ENCODE results near the gene MYL6. TPM values are rescaled to one million over a fixed set of nuclear protein-coding genes. Genes with fewer than 3 reads are reported as not detected.

MYL6 gene
- total and polyA plus RNA-seq, 2 donors (not counting 3 experiments of a cell fraction or from before 2014, with no cell fraction given): 2,543 to 8,470 TPM

GRCh38 chr12:56178347-56178746 is 20.2 kb downstream of the MYL6 start:
- H3K4me3 ChIP-seq (replicated peaks in 1 of 3; ENCODE audit: insufficient read depth in 1 of 3, low read depth in 1 of 3, low read length in 3 of 3): no peak overlapping the region
- H3K36me3 ChIP-seq (ENCODE audit: control insufficient read depth in 2 of 2, extremely low read depth in 1 of 2, insufficient read depth in 2 of 2, low read length in 2 of 2): peaks cover 29 to 49% of the 10 kb centered on the region in 2 experiments
- intact Hi-C loops (cut with micrococcal nuclease) (no loop called here), dilution Hi-C loops (cut with MboI; ENCODE audit: extremely low pct_ligation_motif_present, low sequenced_read_pairs) (no loop called here)
- no peak overlapping the region for H3K9ac ChIP-seq (replicated peaks; ENCODE audit: extremely low read depth, insufficient read depth, low read length)
- TF ChIP-seq, protein P1, sequence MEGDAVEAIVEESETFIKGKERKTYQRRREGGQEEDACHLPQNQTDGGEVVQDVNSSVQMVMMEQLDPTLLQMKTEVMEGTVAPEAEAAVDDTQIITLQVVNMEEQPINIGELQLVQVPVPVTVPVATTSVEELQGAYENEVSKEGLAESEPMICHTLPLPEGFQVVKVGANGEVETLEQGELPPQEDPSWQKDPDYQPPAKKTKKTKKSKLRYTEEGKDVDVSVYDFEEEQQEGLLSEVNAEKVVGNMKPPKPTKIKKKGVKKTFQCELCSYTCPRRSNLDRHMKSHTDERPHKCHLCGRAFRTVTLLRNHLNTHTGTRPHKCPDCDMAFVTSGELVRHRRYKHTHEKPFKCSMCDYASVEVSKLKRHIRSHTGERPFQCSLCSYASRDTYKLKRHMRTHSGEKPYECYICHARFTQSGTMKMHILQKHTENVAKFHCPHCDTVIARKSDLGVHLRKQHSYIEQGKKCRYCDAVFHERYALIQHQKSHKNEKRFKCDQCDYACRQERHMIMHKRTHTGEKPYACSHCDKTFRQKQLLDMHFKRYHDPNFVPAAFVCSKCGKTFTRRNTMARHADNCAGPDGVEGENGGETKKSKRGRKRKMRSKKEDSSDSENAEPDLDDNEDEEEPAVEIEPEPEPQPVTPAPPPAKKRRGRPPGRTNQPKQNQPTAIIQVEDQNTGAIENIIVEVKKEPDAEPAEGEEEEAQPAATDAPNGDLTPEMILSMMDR (IDR thresholded peaks at IDR 0.05; ENCODE audit: extremely low read depth in 1 of 2, insufficient read depth in 1 of 2, low read depth in 1 of 2, low read length in 2 of 2): no peak
- TF ChIP-seq GATA2 (IDR thresholded peaks at IDR 0.05; ENCODE audit: insufficient read depth, insufficient read length, low read depth, low read length) (no peak), POLR2A (IDR thresholded peaks at IDR 0.05; ENCODE audit: low read depth, low read length) (no peak), POLR2AphosphoS5 (IDR thresholded peaks at IDR 0.05; ENCODE audit: insufficient read depth, low read depth, low read length) (no peak), MYC (IDR thresholded peaks at IDR 0.05; ENCODE audit: low read depth, low read length) (no peak), FOS (IDR thresholded peaks at IDR 0.05; ENCODE audit: borderline replicate concordance, insufficient read depth, low read length) (no peak), EZH2 (IDR thresholded peaks at IDR 0.05; ENCODE audit: borderline replicate concordance, low read depth, low read length, severe bottlenecking) (no peak), JUN (IDR thresholded peaks at IDR 0.05; ENCODE audit: borderline replicate concordance, insufficient read depth, insufficient read length, low read depth) (no peak)
- DNase-seq (ENCODE audit: low read depth, low spot score) (no peak), FAIRE-seq (no peak)
- H4K20me1 ChIP-seq (replicated peaks; ENCODE audit: control insufficient read depth, extremely low read depth, insufficient read depth, low read length): no peaks in the 10 kb centered on the region
- H2AFZ ChIP-seq (ENCODE audit: low read depth, low read length): no peak overlapping the region
- POLR2A ChIA-PET: no interaction called here
- H3K9me1 ChIP-seq (replicated peaks; ENCODE audit: control insufficient read depth, extremely low read depth, insufficient read depth, low read length): no peaks in the 10 kb centered on the region
- no TSS peak for BruUV-seq (replicated peaks)
- H3K4me2 ChIP-seq (ENCODE audit: insufficient read depth, low read length): no peak overlapping the region
- no peaks in the 10 kb centered on the region for H3K27me3 ChIP-seq (ENCODE audit: control insufficient read depth in 2 of 2, insufficient read depth in 2 of 2, low read length in 2 of 2)
- H3K9me3 ChIP-seq (replicated peaks; ENCODE audit: control insufficient read depth, insufficient read depth, low read length): no peaks in the 10 kb centered on the region
- no peaks in the 10 kb centered on the region for H3K79me2 ChIP-seq (ENCODE audit: control insufficient read depth, insufficient read depth, low read length)
- H3K27ac ChIP-seq (ENCODE audit: insufficient read depth, low read depth, low read length): no peak overlapping the region
- CTCF ChIA-PET: interaction anchor here (3.2 kb wide), 1 partner anchor 11 kb away, joined by 15 read pairs; the partner anchor contains the start of gene SMARCC2
- H3K4me1 ChIP-seq (ENCODE audit: control insufficient read depth, extremely low read depth, insufficient read depth, low read length): no peaks in the 10 kb centered on the region
